NCI-H82 treated with DMSO at 0.1 percent for 48 hours (cell line): Measurements from ENCODE around the gene MPRIP.

Experiments used
- DNase-seq: peaks from one replicate; lab custom pipeline; 2025; ENCODE audit not compliant: unreplicated experiment; lab: John Stamatoyannopoulos, UW

The MPRIP gene

GRCh38 chr17:17161121-17161520, 118.9 kb downstream of the MPRIP start:
- no peak for DNase-seq

DNA sequence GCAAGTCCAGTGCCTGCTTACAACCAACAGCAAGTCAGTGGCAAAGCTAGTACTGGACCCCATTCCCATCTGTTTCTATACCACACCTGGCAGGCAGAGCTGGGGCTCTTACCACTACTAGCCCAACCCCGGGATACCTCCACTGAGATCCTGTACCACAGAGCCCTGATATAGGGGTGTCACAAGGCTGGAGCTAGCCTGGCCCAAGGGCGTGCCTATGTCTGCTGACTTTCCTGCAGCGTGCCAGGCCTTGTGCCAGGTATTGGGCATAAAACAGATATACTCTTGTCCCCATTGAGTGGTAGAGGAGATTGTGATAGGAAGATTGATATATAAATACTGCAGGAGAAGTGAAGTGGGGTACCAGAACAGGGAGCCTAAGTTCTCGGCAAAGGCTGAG, 119.5 kb downstream of the MPRIP start:
- no peak for DNase-seq

DNA sequence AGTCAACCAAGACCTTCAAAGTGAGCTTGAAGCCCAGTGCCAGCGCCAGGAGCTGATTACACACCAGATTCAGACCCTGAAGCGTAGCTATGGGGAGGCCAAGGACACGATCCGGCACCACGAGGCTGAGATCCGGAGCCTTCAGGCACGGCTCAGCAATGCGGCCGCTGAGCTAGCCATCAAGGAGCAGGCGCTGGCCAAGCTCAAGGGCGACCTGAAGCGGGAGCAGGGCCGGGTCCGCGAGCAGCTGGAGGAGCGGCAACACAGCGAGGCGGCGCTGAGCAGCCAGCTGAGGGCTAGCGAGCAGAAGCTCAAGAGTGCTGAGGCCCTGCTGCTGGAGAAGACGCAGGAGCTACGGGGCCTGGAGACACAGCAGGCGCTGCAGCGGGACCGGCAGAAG, 121.9 kb downstream of the MPRIP start:
- no peak for DNase-seq

DNA sequence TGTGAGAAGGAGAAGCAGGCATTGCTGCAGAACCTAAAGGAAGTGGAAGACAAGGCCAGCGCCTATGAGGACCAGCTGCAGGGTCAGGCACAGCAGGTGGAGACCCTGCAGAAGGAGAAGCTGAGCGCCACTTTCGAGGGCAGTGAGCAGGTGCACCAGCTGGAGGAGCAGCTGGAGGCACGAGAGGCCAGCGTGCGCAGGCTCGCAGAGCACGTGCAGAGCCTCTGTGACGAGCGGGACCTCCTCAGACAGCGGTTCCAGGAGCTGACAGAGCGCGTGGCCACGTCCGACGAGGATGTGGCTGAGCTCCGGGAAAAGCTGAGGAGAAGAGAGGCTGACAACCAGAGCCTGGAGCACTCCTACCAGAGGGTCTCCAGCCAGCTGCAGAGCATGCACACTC, 122.4 kb downstream of the MPRIP start:
- no peak for DNase-seq

DNA sequence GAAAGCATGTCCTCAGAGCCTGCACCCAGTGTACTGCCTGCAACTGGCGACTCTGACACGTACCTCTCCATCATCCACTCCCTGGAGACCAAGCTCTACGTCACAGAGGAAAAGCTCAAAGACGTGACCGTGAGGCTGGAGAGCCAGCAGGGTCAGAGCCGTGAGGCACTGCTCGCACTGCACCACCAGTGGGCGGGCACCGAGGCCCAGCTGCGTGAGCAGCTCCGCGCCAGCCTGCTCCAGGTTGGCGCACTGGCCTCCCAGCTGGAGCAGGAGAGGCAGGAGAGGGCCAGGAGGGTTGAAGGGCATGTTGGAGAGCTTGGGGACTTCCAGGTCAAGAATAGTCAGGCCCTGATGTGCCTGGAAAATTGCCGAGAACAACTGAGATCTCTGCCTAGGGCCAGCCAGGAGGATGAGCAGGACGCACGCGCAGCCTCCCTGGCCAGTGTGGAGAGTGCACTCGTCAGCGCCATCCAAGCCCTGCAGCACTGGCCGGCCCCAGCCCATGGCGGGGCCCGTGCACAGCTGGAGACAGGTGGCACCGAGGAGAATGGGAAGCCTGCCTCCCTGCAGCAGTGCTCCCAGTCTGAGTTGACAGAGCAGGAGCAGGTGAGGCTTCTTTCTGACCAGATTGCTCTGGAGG, 123.5 kb downstream of the MPRIP start:
- DNase-seq, result no peak

GRCh38 chr17:17166446-17166845, 124.2 kb downstream of the MPRIP start:
- DNase-seq, result no peak

GRCh38 chr17:17167356-17167755, 125.1 kb downstream of the MPRIP start:
- no peak for DNase-seq

DNA sequence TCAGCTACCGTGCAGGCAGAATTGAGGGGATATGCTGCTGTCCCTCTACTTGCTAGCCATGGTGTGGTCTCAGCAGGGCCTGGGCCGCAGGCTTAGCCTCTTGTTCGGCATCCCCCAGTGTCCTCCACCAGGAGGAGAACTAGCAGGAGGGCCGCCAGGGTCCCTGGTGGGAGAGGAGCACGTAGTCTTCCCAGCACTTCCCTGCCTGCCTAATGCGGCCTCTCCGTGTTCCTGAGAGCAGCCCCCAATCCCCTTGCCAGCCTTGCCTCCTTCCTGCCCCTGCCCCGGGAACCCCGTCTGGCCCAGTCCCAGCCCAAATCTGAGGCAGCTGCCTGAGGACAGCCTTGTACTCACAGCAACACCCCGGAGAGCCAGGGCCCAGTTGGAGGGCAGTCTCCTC, 125.7 kb downstream of the MPRIP start:
- DNase-seq, result no peak

DNA sequence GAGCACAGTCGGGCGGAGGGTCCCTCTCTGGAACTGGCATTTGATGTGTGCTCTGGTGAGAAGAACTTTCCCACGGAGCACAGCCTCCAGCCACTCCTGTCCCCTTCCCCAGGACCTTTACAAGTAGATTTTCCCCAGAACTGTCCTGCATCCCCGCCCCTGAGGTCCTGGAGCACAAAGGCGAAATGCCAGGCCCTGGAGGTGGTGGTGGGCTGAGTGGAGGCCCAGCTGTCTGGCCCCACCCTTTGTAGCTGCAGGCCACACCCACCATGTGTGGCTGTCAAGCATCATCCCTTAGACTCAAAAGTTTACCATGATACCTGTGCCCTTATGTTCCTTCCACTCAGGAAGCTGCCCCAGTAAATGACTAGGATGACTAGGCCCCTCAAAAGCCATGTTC, 126.1 kb downstream of the MPRIP start:
- DNase-seq, result no peak

GRCh38 chr17:17169396-17169795, 127.1 kb downstream of the MPRIP start:
- no peak for DNase-seq

DNA sequence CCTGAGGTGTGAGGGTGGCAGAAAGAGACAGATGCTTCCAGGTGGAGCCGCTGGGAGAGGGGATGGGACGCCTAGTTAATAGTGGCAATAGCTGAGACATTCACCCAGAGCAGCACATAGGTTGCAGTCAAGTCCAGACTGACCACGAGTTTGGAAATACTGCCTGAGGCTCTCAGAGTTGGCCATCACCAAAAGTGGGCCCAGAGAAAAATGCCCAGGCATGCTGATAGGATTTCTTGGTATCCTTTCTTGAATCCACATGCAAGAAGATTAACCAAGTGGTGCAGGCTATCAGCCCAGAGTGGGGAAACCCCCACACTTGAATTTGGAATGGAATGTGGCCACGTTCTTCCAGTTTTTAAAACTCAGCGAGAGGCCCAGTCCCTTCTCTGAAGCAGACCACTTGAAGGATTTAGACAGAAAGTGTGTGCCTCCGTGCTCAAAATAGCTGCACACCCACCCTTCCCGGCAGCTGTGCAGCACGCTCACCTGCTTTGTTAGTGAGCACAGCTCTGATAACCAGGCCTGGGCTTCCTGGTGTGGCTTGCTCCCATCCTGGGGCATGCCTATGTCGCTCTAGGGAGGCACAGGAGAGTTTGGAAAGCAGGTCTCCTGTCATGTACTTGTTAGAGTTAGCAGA, 128.2 kb downstream of the MPRIP start:
- no peak for DNase-seq

DNA sequence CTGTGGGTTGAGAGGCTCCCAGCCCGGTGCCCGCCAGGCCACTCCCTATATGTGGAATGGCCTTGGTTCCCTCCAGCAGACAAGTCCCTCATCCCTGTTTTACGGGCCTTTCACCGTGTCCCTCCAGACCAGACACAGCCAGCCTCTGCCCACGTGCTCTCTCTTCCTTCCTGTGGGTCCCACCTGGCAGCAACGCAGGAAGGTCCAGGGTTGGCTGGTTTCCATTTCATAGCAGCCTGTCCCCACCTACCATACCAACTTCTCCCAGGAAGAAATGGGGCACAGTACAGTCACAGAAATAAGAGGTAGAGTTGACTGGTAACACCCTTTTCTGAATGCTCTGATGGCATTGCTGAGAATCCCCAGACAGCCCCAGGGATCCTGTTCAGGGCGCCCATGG, 128.9 kb downstream of the MPRIP start:
- no peak for DNase-seq

- DNase-seq, result no peak
Observed at GRCh38 chr17:17172001-17172939, 130.0 kb downstream of the MPRIP start.

DNA sequence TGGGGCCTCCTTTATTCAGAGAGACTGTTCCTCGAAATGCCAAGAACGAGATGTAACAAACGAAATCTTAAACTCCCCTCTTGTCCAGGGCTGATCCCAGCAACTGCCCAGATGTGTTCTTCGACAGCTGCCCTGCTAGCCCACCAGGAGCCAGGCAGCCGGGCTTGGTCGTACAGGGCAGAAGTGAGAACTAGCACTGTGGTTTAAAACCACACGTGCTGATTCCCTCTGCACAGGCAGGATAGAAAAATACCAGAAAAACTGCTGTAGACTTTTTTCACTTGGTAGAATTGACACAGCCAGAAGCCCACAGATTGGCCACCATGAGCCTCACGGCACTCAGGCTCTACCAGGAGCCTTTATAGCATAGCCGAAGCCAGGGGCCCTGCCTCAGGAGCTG, 130.7 kb downstream of the MPRIP start:
- no peak for DNase-seq

DNA sequence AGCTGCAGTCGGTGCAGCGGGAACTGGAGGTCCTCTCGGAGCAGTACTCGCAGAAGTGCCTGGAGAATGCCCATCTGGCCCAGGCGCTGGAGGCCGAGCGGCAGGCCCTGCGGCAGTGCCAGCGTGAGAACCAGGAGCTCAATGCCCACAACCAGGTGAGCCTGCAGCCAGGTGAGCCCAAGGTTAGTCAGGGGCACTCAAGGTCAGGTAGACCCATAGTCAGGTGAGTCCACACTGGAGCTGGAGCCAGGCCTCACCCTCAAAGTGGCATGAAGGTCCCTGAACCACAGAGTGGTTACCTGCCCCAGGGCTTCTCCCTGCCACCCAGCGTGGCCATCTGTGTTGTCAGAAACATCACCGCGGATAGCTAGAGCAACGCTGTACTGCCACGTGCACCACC, 131.7 kb downstream of the MPRIP start:
- DNase-seq, result no peak

- no peak for DNase-seq
Observed at GRCh38 chr17:17175340-17175739, 133.1 kb downstream of the MPRIP start.

GRCh38 chr17:17175917-17176316, 133.7 kb downstream of the MPRIP start:
- DNase-seq, result no peak

DNA sequence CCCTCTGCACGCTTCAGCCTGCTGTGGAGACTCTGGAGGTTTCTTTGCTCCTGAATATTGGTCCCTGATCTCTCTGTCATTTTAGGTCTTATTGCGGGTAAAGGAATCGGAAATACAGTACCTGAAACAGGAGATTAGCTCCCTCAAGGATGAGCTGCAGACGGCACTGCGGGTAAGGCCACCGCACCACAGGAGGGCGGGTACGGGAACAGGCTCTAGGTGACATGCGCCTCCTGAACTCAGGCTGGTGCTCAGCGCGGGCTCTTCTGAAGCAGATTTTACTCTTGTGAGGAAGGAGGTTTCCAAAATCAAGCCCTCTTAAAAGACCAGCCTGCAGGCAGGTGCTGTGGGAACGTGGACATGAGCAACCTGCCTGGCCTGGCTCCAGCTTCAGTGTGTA, 134.1 kb downstream of the MPRIP start:
- no peak for DNase-seq

GRCh38 chr17:17177176-17177575, 134.9 kb downstream of the MPRIP start:
- DNase-seq, result no peak

GRCh38 chr17:17179371-17179827, 137.1 kb downstream of the MPRIP start:
- DNase-seq, result no peak

DNA sequence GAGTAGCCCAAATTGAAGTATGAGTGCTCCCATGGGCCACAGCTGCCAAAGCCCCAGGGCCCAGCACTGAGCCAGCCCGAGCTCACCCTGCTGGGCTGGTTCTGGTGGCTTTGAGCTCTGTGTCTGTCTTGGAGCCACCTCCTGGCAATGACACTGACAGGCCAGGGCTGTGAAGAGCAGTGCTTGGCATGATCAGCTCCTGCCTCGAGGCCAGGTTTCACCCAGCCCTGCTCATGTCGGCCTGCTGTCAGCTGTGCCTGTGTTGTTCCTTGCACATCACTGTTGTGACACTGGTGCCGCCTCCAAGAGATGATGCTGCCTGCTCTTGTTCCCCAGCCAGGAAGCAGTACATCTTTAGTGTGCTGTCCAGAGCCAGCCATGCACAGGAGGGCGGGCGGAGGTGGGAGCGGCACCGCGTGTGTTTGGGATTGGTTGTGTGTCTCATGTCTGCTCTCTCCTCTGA, 137.9 kb downstream of the MPRIP start:
- no peak for DNase-seq
